ENCODE data around the gene CCNE1. TPM values are rescaled to one million over a fixed set of nuclear protein-coding genes. Genes with fewer than 3 reads are reported as not detected.
A peak's percentile ranks its signal among the peaks of the same experiment; 100 is the strongest.

CCNE1 gene
- total RNA-seq, 4 donors from 2014 or later = 2.9 to 7.3 (median 4.5) TPM

DNA sequence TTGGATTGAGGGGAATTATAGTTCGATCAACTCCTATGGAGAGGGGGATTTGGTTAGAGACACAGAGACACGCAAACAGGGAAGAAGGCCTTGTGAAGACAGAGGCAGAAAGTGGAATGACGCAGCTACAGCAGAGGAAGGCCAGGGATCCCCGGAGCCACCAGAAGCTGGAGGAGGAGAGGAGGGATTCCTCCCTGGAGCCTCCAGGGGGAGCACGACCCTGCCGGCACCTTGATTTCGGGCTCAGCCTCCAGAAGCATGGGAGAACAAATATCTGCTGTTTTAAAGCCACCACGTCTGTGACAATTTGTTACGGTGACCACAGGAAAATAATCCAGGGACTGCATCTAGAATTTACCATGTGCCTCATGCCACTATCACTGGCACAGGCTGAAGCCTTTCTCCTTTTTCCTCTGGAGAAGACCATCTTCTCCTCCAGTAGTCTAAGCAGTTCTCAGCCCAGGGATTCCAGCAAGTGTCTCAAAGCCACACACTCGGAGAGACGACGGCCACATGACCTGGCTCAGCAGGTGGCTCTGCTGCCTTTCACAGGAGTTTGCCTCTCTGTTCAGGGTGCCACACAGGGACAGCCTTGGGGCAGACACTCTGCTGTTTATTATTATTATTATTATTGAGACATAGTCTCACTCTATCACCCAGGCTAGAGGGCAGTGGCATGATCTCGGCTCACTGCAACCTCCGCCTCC, 39.9 kb upstream of the CCNE1 start:
- peak in 1 of 2 donors; percentile 36 for ATAC-seq
- intact Hi-C loops (cut with DNase I; ENCODE audit: low total_unique reads) (loop anchor here (1.0 kb wide), 1 partner anchor 101 kb away; no protein-coding TSS in a partner anchor), in situ Hi-C loops (cut with MboI; ENCODE audit: low sequenced_read_pairs in 4 of 4) (loop anchor here in 3 of 4 donors (5.0 to 25.0 kb wide), 4 partner anchors 90 to 890 kb away; no protein-coding TSS in a partner anchor)
- H3K4me3 ChIP-seq = no peak overlapping the region
- no peaks in the 10 kb centered on the region for H3K4me1 ChIP-seq
- H3K9me3 ChIP-seq = no peaks in the 10 kb centered on the region
- TF ChIP-seq POLR2A (IDR thresholded peaks at IDR 0.05) (no peak), CTCF (IDR thresholded peaks at IDR 0.05 in 4 of 5, conservative IDR thresholded peaks at IDR 0.05 in 1 of 5) (peak; percentile 23 to 67 (median 44))
- no peaks in the 10 kb centered on the region for H3K36me3 ChIP-seq
- DNase-seq = no peak
- no peak overlapping the region for H3K27ac ChIP-seq
- H3K27me3 ChIP-seq = no peaks in the 10 kb centered on the region

- H3K4me1 ChIP-seq = no peaks in the 10 kb centered on the region
- DNase-seq (no peak), ATAC-seq (no peak)
- no peak overlapping the region for H3K4me3 ChIP-seq
- TF ChIP-seq POLR2A (IDR thresholded peaks at IDR 0.05) (no peak), CTCF (IDR thresholded peaks at IDR 0.05 in 4 of 5, conservative IDR thresholded peaks at IDR 0.05 in 1 of 5) (no peak)
- in situ Hi-C loops (cut with MboI; ENCODE audit: low sequenced_read_pairs in 4 of 4) = loop anchor here in 3 of 4 donors (5.0 to 25.0 kb wide), 4 partner anchors 90 to 890 kb away; no protein-coding TSS in a partner anchor
- no peak overlapping the region for H3K27ac ChIP-seq
- H3K36me3 ChIP-seq = no peaks in the 10 kb centered on the region
- H3K9me3 ChIP-seq = no peaks in the 10 kb centered on the region
- intact Hi-C loops (cut with DNase I; ENCODE audit: low total_unique reads) = no loop called here
- no peaks in the 10 kb centered on the region for H3K27me3 ChIP-seq
These were observed 39.1 kb upstream of the CCNE1 start for GRCh38 chr19:29772696-29773095.

- H3K36me3 ChIP-seq = no peaks in the 10 kb centered on the region
- H3K4me3 ChIP-seq = no peak overlapping the region
- DNase-seq (no peak), ATAC-seq (no peak)
- H3K9me3 ChIP-seq = no peaks in the 10 kb centered on the region
- in situ Hi-C loops (cut with MboI; ENCODE audit: low sequenced_read_pairs in 4 of 4) = loop anchor here in 3 of 4 donors (5.0 to 25.0 kb wide), 4 partner anchors 89 to 889 kb away; no protein-coding TSS in a partner anchor
- TF ChIP-seq POLR2A (IDR thresholded peaks at IDR 0.05) = no peak
- TF ChIP-seq CTCF (IDR thresholded peaks at IDR 0.05 in 4 of 5, conservative IDR thresholded peaks at IDR 0.05 in 1 of 5) = no peak
- no peak overlapping the region for H3K27ac ChIP-seq
- H3K27me3 ChIP-seq = no peaks in the 10 kb centered on the region
- no peaks in the 10 kb centered on the region for H3K4me1 ChIP-seq
- intact Hi-C loops (cut with DNase I; ENCODE audit: low total_unique reads) = no loop called here
These were observed 38.6 kb upstream of the CCNE1 start for GRCh38 chr19:29773141-29773540.

DNA sequence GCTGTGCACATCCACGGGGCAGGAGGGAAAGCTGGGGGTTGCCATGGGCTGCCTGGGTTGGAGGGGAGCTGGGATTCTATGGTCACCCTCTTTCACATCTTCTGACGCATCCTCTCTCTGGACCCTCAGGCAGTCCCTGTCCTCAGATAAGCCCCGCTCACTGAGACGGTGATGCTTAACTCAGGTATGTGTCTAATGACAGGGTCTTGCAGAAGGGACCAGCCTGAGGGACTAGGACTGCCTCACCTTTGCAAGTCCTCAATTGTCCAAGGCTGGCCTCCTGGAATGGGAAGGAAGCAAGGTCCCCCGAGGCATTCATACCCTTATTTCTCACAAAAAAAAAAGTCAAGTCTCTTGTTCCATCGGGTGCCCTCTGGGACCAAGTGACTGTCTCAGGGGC, 37.7 kb upstream of the CCNE1 start:
- no peaks in the 10 kb centered on the region for H3K36me3 ChIP-seq
- H3K9me3 ChIP-seq = no peaks in the 10 kb centered on the region
- no peaks in the 10 kb centered on the region for H3K4me1 ChIP-seq
- H3K4me3 ChIP-seq = no peak overlapping the region
- no peak for ATAC-seq
- intact Hi-C loops (cut with DNase I; ENCODE audit: low total_unique reads) (no loop called here), in situ Hi-C loops (cut with MboI; ENCODE audit: low sequenced_read_pairs in 4 of 4) (loop anchor here in 3 of 4 donors (5.0 to 25.0 kb wide), 4 partner anchors 88 to 888 kb away; no protein-coding TSS in a partner anchor)
- no peak for DNase-seq
- H3K27ac ChIP-seq = no peak overlapping the region
- no peak for TF ChIP-seq POLR2A (IDR thresholded peaks at IDR 0.05)
- TF ChIP-seq CTCF (IDR thresholded peaks at IDR 0.05 in 4 of 5, conservative IDR thresholded peaks at IDR 0.05 in 1 of 5) = no peak
- H3K27me3 ChIP-seq = no peaks in the 10 kb centered on the region
